Measurements from ENCODE around the gene VHLL. TPM values are rescaled to one million over a fixed set of nuclear protein-coding genes. Genes with fewer than 3 reads are reported as not detected.
A peak's percentile ranks its signal among the peaks of the same experiment; 100 is the strongest.
"Not testable (repeated sequence)": the region's sequence is repeated elsewhere in the genome, so short reads cannot be mapped to it uniquely, and the experiment has no call there.

VHLL gene
- total RNA-seq, 5 donors from 2014 or later (not counting 1 experiment from before 2014, with no cell fraction given), result 0.39 to 0.88 TPM; not detected in 3

DNA sequence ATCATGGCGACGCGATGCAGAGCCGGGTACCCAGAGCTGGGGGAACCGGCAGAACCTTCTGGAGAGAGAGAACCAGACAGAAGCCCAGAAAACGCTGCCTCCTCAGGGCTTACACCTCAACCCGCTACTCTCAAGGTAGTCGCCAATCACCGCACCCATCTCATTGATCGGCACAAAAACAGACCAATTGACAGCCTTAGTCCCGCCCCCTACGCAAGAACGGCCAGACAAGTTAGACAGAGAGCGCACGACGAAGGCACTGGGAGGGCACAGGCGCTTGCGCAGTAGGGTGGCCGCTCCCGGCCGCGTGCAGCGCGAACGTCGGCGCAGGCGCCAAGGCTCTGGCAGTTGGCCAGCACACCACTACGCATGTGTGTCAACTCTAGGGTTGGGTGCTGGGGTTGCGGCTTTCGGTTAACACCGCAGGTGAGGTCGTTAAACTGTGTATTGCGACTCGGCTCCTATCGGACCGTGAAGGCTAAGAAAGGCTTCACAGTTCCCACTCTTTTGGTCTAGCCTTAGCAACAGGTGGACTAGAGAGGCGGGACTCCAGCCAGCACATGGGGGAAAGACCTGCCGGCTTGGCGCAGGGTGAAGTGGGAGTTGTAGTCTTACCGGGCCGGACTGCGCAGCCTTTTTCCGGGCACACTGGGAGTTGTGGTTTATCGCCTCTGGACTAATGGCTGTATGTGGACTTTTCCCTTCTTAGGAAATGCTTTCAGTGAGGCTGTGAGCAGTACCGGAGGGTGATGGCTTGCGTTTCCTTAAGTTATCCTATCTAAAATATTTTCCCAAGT, 39.3 kb upstream of the VHLL start, which contains the start of the genes CCT3 and TSACC:
TSS of gene CCT3 (minus strand) at position 113 of the 797 bp plus-strand sequence. CDS start at position 5, 108 bp downstream.
TSS of gene TSACC (plus strand) at position 347 of the 797 bp plus-strand sequence. CDS start 1,232 bp downstream, outside the sequence.
- WGBS (ENCODE audit: insufficient coverage), result 1% methylated on average over 39 of the region's 47 CpGs
- ATAC-seq (replicated peaks in 1 of 4) (peak; percentile 93 to 98 (median 96)), DNase-seq (peak; percentile 95 to 100 (median 99))
- no peaks in the 10 kb centered on the region for H3K9me3 Mint-ChIP-seq
- peaks cover 38 to 41% (median 40%) of the 10 kb centered on the region in 3 donors for H3K4me1 Mint-ChIP-seq
- Histone ChIP-seq H3K27ac (ENCODE audit: low read length) (peak within 1 kb of the TSS; percentile 85), H3K4me3 (ENCODE audit: control insufficient read depth in 1 of 2, extremely low read depth in 1 of 2, low read length in 1 of 2) (peak within 1 kb of the TSS; percentile 90 to 97), H3K4me1 (ENCODE audit: control insufficient read depth in 1 of 2, extremely low read depth in 1 of 2, insufficient read depth in 2 of 2, low read length in 2 of 2) (peaks cover 14 to 17% of the 10 kb centered on the region in 2 experiments), H3K9me3 (no peaks in the 10 kb centered on the region), H3K36me3 (ENCODE audit: control insufficient read depth in 2 of 2, extremely low read depth in 1 of 2, insufficient read depth in 1 of 2, low read length in 1 of 2) (peaks cover 0 to 29% of the 10 kb centered on the region in 2 donors), H3K27me3 (replicated peaks in 1 of 2; ENCODE audit: control insufficient read depth in 2 of 2, extremely low read depth in 1 of 2, insufficient read depth in 2 of 2, low read length in 1 of 2) (no peaks in the 10 kb centered on the region)
- peaks cover 13% of the 10 kb centered on the region for H3K36me3 Mint-ChIP-seq
- POLR2A ChIA-PET, result interaction anchor here in 1 of 2 donors (0.6 kb wide), 1 partner anchor 376 kb away, joined by 3 read pairs; no protein-coding TSS in a partner anchor
- H3K4me3 Mint-ChIP-seq, result peak within 1 kb of the TSS; percentile 95 to 97 (median 97)
- H3K27ac Mint-ChIP-seq, result peak within 1 kb of the TSS; percentile 97 to 100
- peaks cover 0 to 2% of the 10 kb centered on the region in 2 donors for H3K27me3 Mint-ChIP-seq
- CTCF ChIA-PET, result interaction anchor here in 1 of 2 donors (0.8 kb wide), 1 partner anchor 47 kb away, joined by 4 read pairs; no protein-coding TSS in a partner anchor

DNA sequence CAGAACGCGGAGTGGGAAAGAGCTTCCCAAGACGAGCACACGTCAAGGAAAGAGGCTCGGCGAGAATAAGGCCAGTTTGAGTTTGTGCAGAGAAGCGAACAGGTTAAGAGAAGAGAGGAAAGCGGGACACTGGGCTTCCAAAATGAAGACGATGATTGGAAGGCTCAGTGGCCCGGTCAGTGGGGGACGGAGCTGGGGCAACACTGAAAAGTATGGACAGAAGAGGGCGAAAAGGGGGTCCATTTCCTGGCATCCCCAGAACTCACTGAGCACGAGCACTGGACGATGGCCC, 38.7 kb upstream of the VHLL start:
- Mint-ChIP-seq H3K4me3 (peak overlapping the region; percentile 95 to 97 (median 97)), H3K27ac (peak overlapping the region; percentile 97 to 100), H3K4me1 (peaks cover 38 to 41% (median 40%) of the 10 kb centered on the region in 3 donors), H3K27me3 (no peaks in the 10 kb centered on the region), H3K36me3 (peaks cover 15% of the 10 kb centered on the region), H3K9me3 (no peaks in the 10 kb centered on the region)
- H3K27ac ChIP-seq (ENCODE audit: low read length), result peak overlapping the region; percentile 44
- DNase-seq, result peak in 3 of 35 experiments; percentile 0 to 10 (median 6)
- WGBS (ENCODE audit: insufficient coverage), result 0% methylated on average over 9 of the region's 14 CpGs
- no peaks in the 10 kb centered on the region for H3K9me3 ChIP-seq
- no peak for ATAC-seq (replicated peaks in 1 of 4)
- peak overlapping the region; percentile 90 to 97 for H3K4me3 ChIP-seq (ENCODE audit: control insufficient read depth in 1 of 2, extremely low read depth in 1 of 2, low read length in 1 of 2)
- peaks cover 0 to 35% of the 10 kb centered on the region in 2 donors for H3K36me3 ChIP-seq (ENCODE audit: control insufficient read depth in 2 of 2, extremely low read depth in 1 of 2, insufficient read depth in 1 of 2, low read length in 1 of 2)
- POLR2A ChIA-PET, result interaction anchor here in 1 of 2 donors (0.6 kb wide), 1 partner anchor 376 kb away, joined by 3 read pairs; no protein-coding TSS in a partner anchor
- H3K4me1 ChIP-seq (ENCODE audit: control insufficient read depth in 1 of 2, extremely low read depth in 1 of 2, insufficient read depth in 2 of 2, low read length in 2 of 2), result peaks cover 14 to 17% of the 10 kb centered on the region in 2 experiments
- CTCF ChIA-PET, result interaction anchor here in 1 of 2 donors (0.7 to 0.8 kb wide), 2 partner anchors 48 to 56 kb away, joined by 3 to 4 read pairs; no protein-coding TSS in a partner anchor
- H3K27me3 ChIP-seq (replicated peaks in 1 of 2; ENCODE audit: control insufficient read depth in 2 of 2, extremely low read depth in 1 of 2, insufficient read depth in 2 of 2, low read length in 1 of 2), result no peaks in the 10 kb centered on the region

DNA sequence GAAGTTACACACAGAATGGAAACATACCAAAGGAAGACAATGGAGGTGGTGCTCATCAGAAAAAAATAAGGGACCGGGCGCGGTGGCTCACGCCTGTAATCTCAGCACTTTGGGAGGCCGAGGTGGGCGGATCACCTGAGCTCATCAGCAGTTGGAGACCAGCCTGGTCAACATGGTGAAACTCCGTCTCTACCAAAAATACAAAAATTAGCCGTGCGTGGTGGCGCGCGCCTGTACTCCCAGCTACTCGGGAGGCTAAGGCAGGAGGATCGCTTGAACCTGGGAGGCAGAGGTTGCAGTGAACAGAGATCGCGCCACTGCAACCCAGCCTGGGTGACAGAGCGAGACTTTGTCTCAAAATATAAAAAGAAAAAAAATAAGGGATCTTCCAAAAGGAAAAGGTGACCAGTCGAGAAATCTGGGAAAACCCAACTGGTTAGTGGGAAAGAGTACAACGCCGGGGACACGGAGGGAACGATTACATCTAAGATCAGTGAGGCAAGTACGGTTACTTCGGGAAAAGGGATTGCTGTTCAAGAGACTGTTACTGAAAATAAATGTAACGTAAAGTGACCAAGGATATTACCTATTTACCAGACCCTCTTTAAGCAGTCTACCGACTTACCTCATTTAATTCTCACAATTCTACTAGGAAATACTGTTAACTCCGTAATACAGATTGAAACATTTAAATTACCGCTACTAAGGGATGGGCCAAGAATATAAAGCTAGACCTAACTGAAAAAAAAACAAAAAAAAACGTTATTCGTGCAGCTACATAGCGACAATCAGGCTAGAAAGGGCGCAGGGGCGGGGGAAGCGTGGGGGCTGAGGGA, 38.2 kb upstream of the VHLL start:
- DNase-seq, result no peak
- Histone ChIP-seq H3K27ac (ENCODE audit: low read length) (peak overlapping the region; percentile 44), H3K9me3 (no peaks in the 10 kb centered on the region), H3K36me3 (ENCODE audit: control insufficient read depth in 2 of 2, extremely low read depth in 1 of 2, insufficient read depth in 1 of 2, low read length in 1 of 2) (peaks cover 0 to 40% of the 10 kb centered on the region in 2 donors), H3K4me3 (ENCODE audit: control insufficient read depth in 1 of 2, extremely low read depth in 1 of 2, low read length in 1 of 2) (peak overlapping the region; percentile 90 to 97), H3K4me1 (ENCODE audit: control insufficient read depth in 1 of 2, extremely low read depth in 1 of 2, insufficient read depth in 2 of 2, low read length in 2 of 2) (peaks cover 14 to 17% of the 10 kb centered on the region in 2 experiments), H3K27me3 (replicated peaks in 1 of 2; ENCODE audit: control insufficient read depth in 2 of 2, extremely low read depth in 1 of 2, insufficient read depth in 2 of 2, low read length in 1 of 2) (no peaks in the 10 kb centered on the region)
- H3K9me3 Mint-ChIP-seq, result no peaks in the 10 kb centered on the region
- ChIA-PET POLR2A (interaction anchor here in 1 of 2 donors (0.6 kb wide), 1 partner anchor 375 kb away, joined by 3 read pairs; no protein-coding TSS in a partner anchor), CTCF (interaction anchor here in 1 of 2 donors (0.7 to 0.8 kb wide), 2 partner anchors 49 to 55 kb away, joined by 3 to 4 read pairs; no protein-coding TSS in a partner anchor)
- whole genome bisulfite sequencing (ENCODE audit: insufficient coverage), result 19% methylated on average over 16 of the region's 34 CpGs
- no peaks in the 10 kb centered on the region for H3K27me3 Mint-ChIP-seq
- peak overlapping the region; percentile 95 to 97 (median 97) for H3K4me3 Mint-ChIP-seq
- H3K27ac Mint-ChIP-seq, result peak overlapping the region; percentile 97 to 100
- no peak for ATAC-seq (replicated peaks in 1 of 4)
- H3K36me3 Mint-ChIP-seq, result peaks cover 15% of the 10 kb centered on the region
- peaks cover 38 to 41% (median 40%) of the 10 kb centered on the region in 3 donors for H3K4me1 Mint-ChIP-seq

DNA sequence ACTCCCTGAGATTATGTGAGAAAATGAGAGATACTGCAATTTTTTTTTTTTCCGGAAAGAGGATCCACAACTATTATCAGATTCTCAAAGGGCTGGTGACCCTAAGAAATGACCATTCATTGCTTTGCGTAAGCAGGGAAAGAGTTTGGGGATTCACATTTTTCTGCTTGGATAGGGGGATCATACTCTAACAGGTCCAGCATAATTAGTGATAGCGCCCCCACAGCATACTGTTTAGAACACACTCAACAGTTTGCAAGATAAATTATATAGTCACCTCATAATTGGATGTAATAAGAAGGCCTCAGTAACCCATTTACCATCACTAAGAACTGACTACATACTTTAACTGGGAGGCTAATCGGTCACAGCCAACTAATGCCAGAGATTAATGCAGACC, 37.1 kb upstream of the VHLL start:
- Mint-ChIP-seq H3K36me3 (peaks cover 15% of the 10 kb centered on the region), H3K4me3 (peak overlapping the region; percentile 95 to 97 (median 97)), H3K27ac (no peak overlapping the region), H3K4me1 (peaks cover 38 to 41% (median 40%) of the 10 kb centered on the region in 3 donors), H3K27me3 (no peaks in the 10 kb centered on the region), H3K9me3 (no peaks in the 10 kb centered on the region)
- peaks cover 14 to 17% of the 10 kb centered on the region in 2 experiments for H3K4me1 ChIP-seq (ENCODE audit: control insufficient read depth in 1 of 2, extremely low read depth in 1 of 2, insufficient read depth in 2 of 2, low read length in 2 of 2)
- ChIA-PET POLR2A (no interaction called here), CTCF (no interaction called here)
- 100% methylated on average over 1 of the region's 4 CpGs for WGBS (ENCODE audit: insufficient coverage)
- no peak overlapping the region for H3K27ac ChIP-seq (ENCODE audit: low read length)
- no peak overlapping the region for H3K4me3 ChIP-seq (ENCODE audit: control insufficient read depth in 1 of 2, extremely low read depth in 1 of 2, low read length in 1 of 2)
- no peaks in the 10 kb centered on the region for H3K27me3 ChIP-seq (replicated peaks in 1 of 2; ENCODE audit: control insufficient read depth in 2 of 2, extremely low read depth in 1 of 2, insufficient read depth in 2 of 2, low read length in 1 of 2)
- ATAC-seq (replicated peaks in 1 of 4) (no peak), DNase-seq (peak in 1 of 35 experiments; percentile 17)
- peaks cover 0 to 50% of the 10 kb centered on the region in 2 donors for H3K36me3 ChIP-seq (ENCODE audit: control insufficient read depth in 2 of 2, extremely low read depth in 1 of 2, insufficient read depth in 1 of 2, low read length in 1 of 2)
- no peaks in the 10 kb centered on the region for H3K9me3 ChIP-seq

DNA sequence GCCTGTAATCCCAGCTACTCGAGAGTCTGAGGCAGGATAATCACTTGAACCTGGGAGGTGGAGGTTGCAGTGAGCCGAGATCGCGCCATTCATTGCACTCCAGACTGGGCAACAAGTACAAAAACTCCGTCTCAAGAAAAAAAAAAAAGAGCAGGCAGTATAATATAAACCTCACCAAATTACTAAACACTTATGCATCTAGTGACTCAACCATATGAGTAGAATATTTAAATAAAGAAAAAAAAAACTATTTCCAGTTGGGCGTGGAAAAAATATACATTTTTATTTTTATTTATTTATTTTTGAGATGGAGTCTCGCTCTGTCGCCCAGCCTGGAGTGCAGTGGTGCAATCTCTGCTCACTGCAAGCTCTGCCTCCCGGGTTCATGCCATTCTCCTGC, 24.1 kb upstream of the VHLL start:
- POLR2A ChIA-PET, H3K4me1 Mint-ChIP-seq: not testable (repeated sequence)

DNA sequence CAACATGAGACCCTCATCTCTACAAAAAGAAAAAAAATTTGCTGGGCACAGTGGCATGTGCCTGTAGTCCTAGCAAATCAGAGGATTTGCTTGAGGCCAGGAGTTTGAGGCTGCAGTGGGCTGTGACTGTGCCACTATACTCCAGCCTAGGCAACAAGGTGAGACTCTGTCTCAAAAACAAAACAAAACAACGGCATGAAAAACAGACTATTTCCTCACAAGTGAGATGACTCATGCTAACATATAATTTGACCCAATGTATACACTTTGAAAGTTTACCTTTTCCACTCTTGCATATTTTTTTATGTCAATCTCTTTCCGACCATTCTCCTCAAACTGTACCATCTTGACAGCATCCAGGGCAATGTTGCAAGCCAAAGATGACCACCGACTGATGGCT, 21.5 kb upstream of the VHLL start:
- Histone ChIP-seq H3K27me3 (replicated peaks in 1 of 2; ENCODE audit: control insufficient read depth in 2 of 2, extremely low read depth in 1 of 2, insufficient read depth in 2 of 2, low read length in 1 of 2) (no peaks in the 10 kb centered on the region), H3K27ac (ENCODE audit: low read length) (no peak overlapping the region), H3K4me3 (ENCODE audit: control insufficient read depth in 1 of 2, extremely low read depth in 1 of 2, low read length in 1 of 2) (no peak overlapping the region), H3K9me3 (no peaks in the 10 kb centered on the region), H3K4me1 (ENCODE audit: control insufficient read depth in 1 of 2, extremely low read depth in 1 of 2, insufficient read depth in 2 of 2, low read length in 2 of 2) (no peaks in the 10 kb centered on the region), H3K36me3 (ENCODE audit: control insufficient read depth in 2 of 2, extremely low read depth in 1 of 2, insufficient read depth in 1 of 2, low read length in 1 of 2) (peaks cover 16 to 84% of the 10 kb centered on the region in 2 donors)
- no peak for ATAC-seq (replicated peaks in 1 of 4)
- Mint-ChIP-seq H3K27ac (no peak overlapping the region), H3K27me3 (no peaks in the 10 kb centered on the region), H3K4me1 (no peaks in the 10 kb centered on the region), H3K4me3 (no peak overlapping the region), H3K9me3 (no peaks in the 10 kb centered on the region), H3K36me3 (peaks cover 44% of the 10 kb centered on the region)
- DNase-seq, result no peak
- WGBS (ENCODE audit: insufficient coverage), result 78% methylated on average over 1 of the region's 3 CpGs
- POLR2A ChIA-PET, result no interaction called here
- CTCF ChIA-PET, result interaction anchor here in 1 of 2 donors (0.6 kb wide), 1 partner anchor 12 kb away, joined by 3 read pairs; no protein-coding TSS in a partner anchor

More for the DNA sequence above, 24.1 kb upstream of the VHLL start:
- H3K9me3 ChIP-seq; H3K27me3 Mint-ChIP-seq; H3K9me3 Mint-ChIP-seq; H3K4me3 Mint-ChIP-seq; ATAC-seq (replicated peaks in 1 of 4); DNase-seq; H3K4me3 ChIP-seq (ENCODE audit: control insufficient read depth in 1 of 2, extremely low read depth in 1 of 2, low read length in 1 of 2); H3K27ac ChIP-seq (ENCODE audit: low read length); H3K27ac Mint-ChIP-seq; H3K4me1 ChIP-seq (ENCODE audit: control insufficient read depth in 1 of 2, extremely low read depth in 1 of 2, insufficient read depth in 2 of 2, low read length in 2 of 2); H3K27me3 ChIP-seq (replicated peaks in 1 of 2; ENCODE audit: control insufficient read depth in 2 of 2, extremely low read depth in 1 of 2, insufficient read depth in 2 of 2, low read length in 1 of 2); CTCF ChIA-PET: not testable (repeated sequence)
- no CpG with 5 or more reads among the region's 9 CpGs for WGBS (ENCODE audit: insufficient coverage)
- H3K36me3 Mint-ChIP-seq, result peaks cover 27% of the 10 kb centered on the region
- peaks cover 11 to 64% of the 10 kb centered on the region in 2 donors for H3K36me3 ChIP-seq (ENCODE audit: control insufficient read depth in 2 of 2, extremely low read depth in 1 of 2, insufficient read depth in 1 of 2, low read length in 1 of 2)

Measured in T-cell (primary cell).